HUDEP-2 (cell line): Measurements from ENCODE around the gene SMAD3.
A peak's percentile ranks its signal among the peaks of the same experiment; 100 is the strongest.
"Not testable (repeated sequence)": the region's sequence is repeated elsewhere in the genome, so short reads cannot be mapped to it uniquely, and the experiment has no call there.

Experiments
- DNase-seq, 76 experiments: peaks; one replicate each; lab custom pipeline; 2025; ENCODE audit not compliant: unreplicated experiment in 76 of 76; lab: John Stamatoyannopoulos, UW

The SMAD3 gene

GRCh38 chr15:67062369-67062985 is 2.9 kb upstream of the SMAD3 start:
- DNase-seq: no peak

DNA sequence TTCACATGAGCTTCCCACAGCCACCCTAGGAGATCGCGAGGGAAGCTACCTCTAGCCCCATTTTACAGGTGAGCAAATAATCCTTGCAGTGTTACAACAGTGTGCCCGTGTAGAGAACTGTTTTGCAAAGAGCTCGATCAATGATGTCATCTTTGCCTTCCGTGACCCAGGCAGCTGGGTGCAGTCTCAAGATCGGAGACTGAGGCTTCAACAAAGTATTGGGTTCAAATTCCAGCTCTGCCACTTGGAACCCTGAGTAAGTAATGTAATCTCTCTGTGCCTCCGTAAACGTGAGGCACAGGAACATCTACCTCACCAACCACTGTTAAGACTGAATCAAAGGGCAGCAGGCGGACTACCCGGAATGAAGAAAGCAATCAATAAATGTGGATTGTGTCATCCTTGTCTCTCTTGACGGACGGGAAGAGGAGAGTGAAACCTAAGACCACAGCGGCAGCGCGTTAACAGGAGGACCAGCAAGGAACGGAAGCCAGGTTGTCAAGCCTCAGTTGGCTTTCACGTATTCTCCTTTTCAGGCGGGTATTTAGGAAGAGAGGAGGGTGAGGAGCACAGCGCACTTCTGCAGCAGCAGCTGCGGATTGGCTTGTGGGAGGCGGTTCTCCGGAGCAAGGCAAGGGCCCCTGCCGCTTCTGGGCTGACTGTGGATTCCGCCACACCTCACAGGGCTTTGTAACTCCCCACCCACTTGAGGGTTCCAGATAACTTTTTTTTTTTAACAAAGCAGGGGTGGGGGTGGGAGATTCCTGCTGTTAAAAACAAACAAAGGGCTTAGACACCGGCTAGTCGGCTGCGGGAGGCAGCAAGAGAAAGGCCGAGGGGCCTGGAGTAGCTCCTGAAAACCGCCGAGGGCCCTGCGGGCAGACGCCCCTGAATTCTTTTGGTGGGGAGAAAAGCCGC is 1.5 kb upstream of the SMAD3 start:
- DNase-seq: peak in 14 of 76 experiments; percentile 5 to 45 (median 24)

DNA sequence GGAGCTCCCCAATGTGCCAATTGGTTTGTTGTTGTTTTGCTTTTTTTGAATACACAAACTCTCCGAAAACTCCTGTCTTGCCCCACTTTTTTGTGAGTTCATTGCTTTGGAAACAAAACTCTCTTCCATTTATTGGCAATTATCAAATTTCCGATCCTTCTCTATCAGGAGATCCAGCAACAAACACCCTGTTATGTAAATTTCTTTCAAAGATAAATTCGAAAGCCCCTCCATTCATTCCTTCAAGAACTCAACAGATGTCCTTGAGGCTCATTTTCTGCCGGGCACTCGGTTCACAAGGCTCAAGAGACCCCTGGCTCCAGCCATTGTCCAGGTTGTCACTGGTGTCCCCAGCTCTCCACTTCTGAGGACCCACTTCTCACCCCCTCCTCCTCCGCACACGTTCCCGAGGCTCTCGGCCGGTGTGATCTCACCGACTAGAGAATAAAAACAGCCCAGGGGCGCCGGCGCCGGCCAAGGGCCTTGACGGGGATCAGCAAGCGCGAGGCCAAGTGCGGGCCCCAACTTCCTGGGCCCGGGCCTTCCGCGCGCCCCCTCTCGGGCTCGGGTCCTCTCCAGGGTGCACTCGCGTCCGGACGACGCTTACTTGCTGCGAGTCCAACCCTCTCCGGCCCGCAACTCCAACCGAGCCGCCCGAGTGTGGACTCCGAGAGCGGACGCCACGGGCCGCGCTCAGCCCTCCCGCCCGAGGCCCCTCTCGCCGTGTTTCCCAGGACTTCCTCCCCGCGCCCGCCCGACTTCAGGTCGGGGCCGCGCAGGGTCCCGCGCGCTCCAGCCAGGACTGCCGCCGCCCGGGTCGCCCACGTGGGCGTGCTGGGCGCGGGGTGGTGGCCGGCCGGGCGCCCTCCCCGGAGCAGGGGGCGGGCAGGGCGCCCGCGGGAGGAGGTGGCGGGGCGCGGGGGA is 533 bp upstream of the SMAD3 start:
- DNase-seq: peak in 5 of 76 experiments; percentile 20 to 40 (median 34)

GRCh38 chr15:67066041-67066958 is 898 bp downstream of the SMAD3 start:
- DNase-seq: no peak

DNA sequence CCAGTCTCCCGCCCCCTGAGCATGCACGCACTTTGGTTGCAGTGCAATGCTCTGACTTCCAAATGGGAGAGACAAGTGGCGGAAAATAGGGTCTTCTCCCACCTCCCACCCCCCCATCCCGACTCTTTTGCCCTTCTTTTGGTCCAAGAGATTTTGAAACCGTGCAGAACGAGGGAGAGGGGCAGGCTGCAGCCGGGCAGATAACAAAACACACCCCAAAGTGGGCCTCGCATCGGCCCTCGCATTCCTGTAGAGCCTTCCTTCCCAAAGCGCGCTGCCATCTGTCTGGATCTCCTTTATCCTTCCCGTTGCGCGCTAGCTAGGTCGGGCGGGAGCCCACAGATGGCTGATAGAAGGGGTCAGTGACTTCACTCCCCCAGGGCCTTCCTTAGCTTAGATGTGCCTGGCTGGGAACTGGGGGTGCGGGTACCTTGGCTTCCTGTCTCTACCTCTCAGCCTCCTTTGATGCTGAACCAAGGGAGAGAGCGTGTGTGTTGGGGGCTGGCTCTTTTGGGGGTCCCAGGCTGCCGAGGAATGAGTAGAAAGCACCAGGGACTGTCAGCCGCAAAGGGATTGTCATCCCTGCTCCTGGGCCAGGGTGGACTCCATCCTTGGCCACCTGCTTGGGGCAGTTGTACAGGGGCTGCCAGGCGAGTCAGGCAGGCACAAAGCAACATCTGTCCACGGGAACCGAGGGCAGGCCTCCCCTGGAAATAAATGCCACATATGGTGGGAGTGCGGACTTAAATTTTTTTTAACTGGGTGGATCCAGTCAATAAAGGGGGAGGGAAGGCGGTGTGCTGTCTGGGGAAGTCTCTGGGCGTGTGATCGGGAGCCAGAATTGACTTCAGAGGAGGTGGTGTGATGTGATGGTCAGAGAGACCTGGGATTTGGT is 1.8 kb downstream of the SMAD3 start:
- DNase-seq: no peak

GRCh38 chr15:67067930-67068551 is 2.6 kb downstream of the SMAD3 start:
- DNase-seq: peak in 7 of 76 experiments; percentile 5 to 33 (median 17)

DNA sequence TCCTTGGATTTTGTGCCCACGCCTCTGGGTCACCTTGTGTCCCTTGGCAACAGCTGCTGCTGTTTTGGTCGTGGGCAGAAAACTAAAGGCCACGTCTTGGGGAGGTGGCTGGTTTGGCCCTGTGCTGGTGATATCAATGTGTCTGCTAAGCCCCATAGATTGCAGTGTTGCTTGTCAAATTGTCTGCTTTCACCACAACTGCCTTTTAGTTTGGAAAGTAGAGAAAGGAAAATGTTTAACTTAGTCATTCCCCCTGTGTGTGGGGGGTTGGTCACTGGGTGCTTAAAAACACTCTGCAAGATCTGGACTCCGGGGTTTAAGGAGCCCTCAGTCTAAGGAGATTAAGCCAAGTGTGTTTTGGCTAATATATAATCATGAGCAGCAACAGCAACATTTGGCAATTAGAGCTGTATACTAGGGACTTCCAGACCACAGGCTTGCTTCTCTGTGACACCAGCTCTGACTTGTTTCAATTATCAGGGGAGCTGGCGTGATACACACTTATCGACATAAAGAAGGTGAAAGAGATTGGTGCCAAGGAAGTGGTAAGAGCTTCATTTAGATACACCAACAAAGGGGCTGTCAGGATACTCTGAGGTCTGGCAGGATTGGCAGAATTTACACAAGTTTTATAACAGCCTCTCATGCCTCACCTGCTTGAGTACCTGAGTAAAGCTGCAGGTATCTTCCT is 3.5 kb downstream of the SMAD3 start:
- peak in 10 of 76 experiments; percentile 26 to 43 (median 34) for DNase-seq

DNA sequence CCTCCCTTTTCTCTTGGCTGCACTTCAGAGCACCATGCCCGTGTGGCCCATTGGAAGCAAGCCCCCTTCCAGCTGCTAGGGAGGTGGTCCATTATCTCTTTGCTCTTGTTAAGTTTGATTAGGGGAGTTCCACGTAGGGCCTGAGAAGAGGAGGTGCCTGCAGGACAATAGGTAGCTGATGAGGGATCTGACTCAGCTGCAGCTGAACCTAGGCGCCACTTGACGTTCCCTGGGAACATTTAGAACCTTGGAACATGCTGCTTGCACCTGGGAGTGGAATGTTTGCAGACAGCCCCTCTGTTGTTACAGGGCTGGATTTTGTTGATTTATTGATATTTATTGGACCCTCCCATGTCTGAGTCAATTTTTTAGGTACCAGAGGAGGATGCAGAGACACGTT is 4.7 kb downstream of the SMAD3 start:
- no peak for DNase-seq

DNA sequence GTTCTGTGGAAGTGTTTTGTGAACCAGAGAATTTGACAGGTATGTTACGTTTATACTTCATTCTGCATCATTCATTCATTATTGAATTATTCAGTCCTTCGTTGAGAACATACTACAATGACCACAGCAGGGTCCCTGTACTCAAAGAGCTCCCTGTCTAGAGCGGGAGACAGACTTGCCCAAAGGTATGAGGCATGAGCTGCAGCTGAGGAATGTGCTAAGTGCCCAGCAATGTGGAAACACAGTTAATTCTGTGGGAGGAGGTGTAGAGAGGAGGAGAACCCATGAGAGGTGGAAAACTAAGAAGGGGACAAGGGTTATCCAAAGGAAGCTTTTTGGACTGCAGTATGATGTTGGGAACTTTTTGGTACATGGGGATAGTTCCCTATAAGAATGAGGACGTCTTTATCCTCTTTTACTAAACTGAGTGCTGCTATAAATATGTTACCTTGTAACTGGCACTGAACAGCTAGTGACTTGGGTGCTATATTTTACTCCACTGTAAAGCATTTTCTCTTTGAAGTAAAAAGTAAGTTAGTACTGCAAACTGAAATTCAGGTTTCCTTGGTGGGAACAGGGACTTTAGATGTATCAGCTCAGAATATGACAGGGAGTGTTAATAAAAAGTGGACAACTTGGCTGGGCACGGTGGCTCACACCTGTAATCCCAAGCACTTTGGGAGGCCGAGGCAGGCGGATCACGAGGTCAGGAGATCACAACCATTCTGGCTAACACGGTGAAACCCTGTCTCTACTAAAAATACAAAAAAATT is 5.7 kb downstream of the SMAD3 start:
- no peak for DNase-seq

GRCh38 chr15:67072442-67072841 is 7.0 kb downstream of the SMAD3 start:
- DNase-seq: peak in 1 of 76 experiments; percentile 13

DNA sequence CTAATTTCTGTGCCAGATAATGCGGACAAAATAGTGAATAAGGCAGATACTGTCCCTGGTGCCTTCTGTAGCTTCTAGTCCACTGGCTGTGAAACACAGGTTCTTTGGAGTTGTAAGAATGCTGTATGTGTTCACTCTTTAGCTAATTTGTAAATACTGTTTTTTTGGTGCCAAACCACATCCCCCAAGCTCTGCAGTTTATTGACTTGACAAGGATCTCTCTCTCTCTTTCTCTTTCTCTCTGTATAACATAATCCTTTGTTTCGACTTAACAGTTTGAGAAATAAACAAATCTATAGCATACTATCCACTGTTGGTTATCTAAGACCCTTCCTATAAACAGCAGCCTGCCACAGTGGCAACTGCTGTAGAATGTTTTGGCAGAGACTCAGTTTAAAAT is 7.6 kb downstream of the SMAD3 start:
- no peak for DNase-seq

DNA sequence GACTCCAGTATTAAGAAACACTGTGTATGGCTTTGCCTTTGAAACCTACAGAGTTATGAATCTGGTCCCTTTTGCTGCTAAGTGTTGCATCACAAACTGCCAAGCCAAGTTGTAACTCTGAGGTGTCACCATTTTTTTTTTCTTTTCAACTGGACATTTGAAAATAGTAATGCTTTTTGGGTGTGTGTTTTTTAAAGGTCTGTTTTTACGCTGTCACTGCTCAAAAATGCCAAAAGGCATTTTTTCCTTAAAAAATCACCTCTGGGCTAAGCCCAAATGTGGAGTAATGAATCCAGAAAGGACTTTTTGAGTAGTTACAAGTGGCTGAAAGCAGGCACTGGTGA is 9.5 kb downstream of the SMAD3 start:
- DNase-seq: no peak

DNA sequence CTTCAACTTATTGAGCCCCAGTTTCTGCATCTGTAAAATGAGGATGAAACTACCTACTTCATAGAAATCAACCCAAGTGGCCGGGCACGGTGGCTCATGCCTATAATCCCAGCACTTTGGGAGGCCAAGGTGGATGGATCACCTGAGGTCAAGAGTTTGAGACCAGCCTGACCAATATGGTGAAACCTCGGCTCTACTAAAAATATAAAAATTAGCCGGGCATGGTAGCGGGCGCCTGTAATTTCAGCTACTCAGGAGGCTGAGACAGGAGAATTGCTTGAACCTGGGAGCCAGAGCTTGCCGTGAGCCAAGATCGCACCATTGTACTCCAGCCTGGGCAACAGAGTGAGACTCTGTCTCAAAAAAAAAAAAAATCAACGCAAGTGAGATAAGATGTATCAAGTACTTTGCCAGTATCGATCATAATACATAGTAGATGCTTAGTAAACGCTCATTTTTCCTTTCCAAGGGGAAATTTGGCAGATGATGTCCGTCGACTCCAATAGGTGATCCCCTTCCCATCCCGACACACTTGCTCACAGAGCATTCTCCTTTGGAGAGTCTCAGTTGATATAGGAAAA is 10.2 kb downstream of the SMAD3 start:
- not testable (repeated sequence) for DNase-seq

- DNase-seq: peak in 1 of 76 experiments; percentile 35
These were observed 10.9 kb downstream of the SMAD3 start for GRCh38 chr15:67076147-67076843.

GRCh38 chr15:67077641-67078215 is 12.3 kb downstream of the SMAD3 start:
- DNase-seq: no peak

- no peak for DNase-seq
These were observed 14.0 kb downstream of the SMAD3 start for GRCh38 chr15:67079361-67079760.
